GM18951 (cell line): ENCODE measurements around the gene PDE6B.
"Not testable (repeated sequence)": the region's sequence is repeated elsewhere in the genome, so short reads cannot be mapped to it uniquely, and the experiment has no call there.

Experiments used
- POLR2A ChIP-seq: IDR thresholded peaks from 4 replicates; pipeline ENCODE4 v1.6.1; 2011; ENCODE audit warnings: mild to moderate bottlenecking; ENCODE audit not compliant: insufficient read length, insufficient read depth; ENCODE audit errors: extremely low read depth
- in situ Hi-C: fragments of 300-500 bp; cut with MboI; formaldehyde crosslinking; loops from one replicate; pipeline ENCODE4 v1.12.0; 2022; ENCODE audit warnings: low sequenced_read_pairs, mixed read lengths, inconsistent platforms; ENCODE audit not compliant: unreplicated experiment

PDE6B gene

GRCh38 chr4:692771-693554 lies 67.6 kb downstream of the PDE6B start:
- in situ Hi-C loops: no loop called here
- TF ChIP-seq POLR2A: no peak

DNA sequence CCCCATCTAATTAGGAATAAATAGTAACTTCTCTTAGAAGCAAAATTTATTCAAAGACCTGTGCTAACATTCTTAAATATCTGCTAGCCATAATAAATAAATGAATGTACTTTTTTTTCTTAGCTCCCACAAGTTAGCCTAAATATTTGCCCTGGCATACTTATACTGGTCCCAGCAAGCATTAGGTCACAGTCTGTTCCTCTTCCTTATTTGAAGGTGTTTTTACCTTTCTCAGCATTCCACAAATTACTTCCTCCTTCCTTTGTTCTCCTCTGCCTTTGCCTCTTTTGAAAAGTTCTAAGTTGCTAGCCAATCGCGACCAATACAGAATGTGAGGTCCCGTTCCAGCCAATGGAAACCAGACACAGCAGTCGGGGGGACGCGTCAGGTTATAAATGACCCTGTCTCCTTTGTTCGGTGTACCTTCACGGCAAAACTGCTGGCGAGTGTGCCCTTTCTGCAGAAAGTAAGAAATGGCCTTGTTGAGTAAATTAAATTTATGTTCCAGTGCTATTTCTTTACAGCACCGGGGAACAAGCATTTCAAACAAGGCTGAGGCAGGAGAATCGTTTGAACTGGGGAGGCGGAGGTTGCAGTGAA lies 69.1 kb downstream of the PDE6B start:
- in situ Hi-C loops: not testable (repeated sequence)

DNA sequence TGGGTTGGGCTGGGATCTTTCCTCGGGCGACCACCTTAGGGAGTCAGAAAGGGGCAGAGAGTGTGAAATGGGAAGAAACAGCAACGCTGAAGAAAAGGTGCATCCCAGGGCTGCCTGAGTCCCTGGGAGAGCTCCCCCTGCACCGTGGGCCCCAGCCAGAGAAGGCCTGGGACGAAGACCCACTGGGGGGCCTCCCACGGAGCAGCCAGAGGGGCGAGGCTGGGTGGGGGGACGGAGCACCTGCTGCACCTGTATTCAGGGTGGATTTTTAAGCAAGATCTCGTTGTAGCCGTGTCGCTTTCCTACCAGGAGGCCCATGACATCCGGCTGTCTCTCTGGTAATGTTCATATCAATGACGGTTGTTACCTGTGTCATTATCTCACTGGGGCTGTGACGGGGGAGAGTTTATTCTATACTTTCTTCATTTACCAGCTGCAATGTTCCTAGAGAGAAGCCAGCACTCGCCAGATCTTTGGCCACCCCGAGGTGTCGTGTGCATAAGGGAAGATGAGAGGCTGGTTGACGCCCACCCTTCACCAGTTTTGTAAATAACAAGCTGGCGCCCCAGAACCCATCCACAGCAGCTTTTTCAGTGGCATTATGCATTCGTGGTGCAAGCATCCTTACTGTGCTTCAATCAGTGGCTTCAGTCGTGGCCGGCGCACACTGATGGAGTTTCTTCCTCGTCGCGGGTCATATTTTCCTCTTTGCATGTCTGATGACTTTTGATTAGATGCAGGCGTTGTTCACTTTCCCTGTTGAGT lies 74.6 kb downstream of the PDE6B start:
- no peak for TF ChIP-seq POLR2A
- in situ Hi-C loops: no loop called here

- no peak for TF ChIP-seq POLR2A
These were observed 75.4 kb downstream of the PDE6B start for GRCh38 chr4:700587-701264.

GRCh38 chr4:702618-703048 lies 77.3 kb downstream of the PDE6B start:
- no peak for TF ChIP-seq POLR2A
- in situ Hi-C loops: no loop called here

More at GRCh38 chr4:700587-701264, 75.4 kb downstream of the PDE6B start:
- in situ Hi-C loops: no loop called here

DNA sequence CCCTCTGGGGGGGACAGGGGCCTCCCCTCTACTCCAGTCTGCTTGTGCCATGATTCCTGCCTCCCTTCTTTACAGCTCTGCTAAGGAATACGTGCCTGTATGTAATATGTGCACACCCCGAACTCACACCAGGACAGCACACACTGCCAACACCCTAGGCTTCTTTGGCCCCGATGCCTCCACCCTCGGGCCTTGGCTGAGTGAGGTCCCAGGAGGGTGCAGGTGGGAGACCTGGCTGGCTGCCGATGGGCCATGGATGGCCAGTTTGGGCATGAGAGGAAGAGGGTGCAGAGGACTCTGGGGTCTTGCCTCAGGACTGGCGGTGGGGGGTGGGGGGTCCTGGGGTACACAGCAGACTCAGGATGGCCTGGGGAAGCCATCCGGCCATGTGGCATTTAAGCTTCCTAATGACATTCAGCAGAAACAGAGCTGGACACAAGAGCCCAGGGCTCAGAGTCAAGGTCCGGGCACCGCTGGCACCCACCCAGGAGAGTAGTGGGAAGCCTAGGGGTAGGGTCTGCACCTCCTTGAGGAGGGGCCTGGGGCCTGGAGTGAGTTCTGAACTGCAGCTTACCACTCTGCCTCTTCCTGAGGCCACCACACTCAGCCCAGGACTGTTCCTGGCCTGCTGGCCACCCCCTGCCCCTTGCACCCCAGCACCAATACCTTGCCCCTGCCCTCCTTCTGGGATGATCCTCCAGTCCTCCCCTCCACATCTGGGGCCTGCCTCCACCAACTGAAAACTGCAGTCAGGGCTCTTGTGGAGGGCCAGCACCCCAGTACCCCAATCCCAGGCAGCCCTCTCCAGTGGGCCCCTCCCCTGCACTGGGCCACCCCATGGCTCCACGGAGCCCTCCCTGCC lies 78.2 kb downstream of the PDE6B start:
- in situ Hi-C loops: no loop called here
- no peak for TF ChIP-seq POLR2A

GRCh38 chr4:704198-704891 lies 79.0 kb downstream of the PDE6B start:
- no peak for TF ChIP-seq POLR2A
- in situ Hi-C loops: no loop called here

DNA sequence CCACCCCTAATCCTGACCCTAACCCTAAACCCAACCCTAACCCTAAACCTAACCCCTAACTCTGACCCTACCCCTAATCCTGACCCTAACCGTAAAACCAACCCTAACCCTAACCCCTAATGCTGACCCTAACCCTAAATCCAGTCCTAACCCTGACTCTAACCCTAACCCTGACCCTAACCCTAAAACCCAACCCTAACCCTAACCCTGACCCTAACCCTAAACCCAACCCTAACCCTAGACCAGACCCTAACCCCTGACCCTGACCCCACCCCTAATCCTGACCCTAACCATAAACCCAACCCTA lies 79.6 kb downstream of the PDE6B start:
- TF ChIP-seq POLR2A: no peak

GRCh38 chr4:705278-706082 lies 80.1 kb downstream of the PDE6B start, which contains the start of gene PCGF3:
PCGF3 (plus strand) TSS chr4:705832; CDS start chr4:733681, 27,849 bp downstream.
- peak; percentile 75 for TF ChIP-seq POLR2A
- in situ Hi-C loops: no loop called here

More for the DNA sequence above, 79.6 kb downstream of the PDE6B start:
- in situ Hi-C loops: no loop called here

DNA sequence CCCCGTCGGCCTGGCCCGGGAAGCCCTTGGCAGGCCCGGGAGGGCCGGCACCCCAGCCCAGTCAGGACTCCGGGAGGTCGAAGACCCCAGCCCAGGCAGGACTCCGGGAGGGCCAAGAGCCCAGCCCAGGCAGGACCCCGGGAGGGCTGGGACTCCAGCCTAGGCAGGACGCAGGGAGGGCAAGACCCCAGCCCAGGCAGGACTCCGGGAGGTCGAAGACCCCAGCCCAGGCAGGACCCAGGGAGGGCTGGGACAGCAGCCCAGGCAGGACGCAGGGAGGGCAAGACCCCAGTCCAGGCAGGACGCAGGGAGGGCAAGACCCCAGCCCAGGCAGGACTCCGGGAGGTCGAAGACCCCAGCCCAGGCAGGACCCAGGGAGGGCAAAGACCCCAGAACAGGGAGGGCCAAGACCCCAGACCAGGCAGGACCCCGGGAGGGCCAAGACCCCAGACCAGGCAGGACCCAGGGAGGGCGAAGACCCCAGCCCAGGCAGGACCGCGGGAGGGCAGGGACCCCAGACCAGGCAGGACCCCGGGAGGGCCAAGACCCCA lies 80.8 kb downstream of the PDE6B start:
- in situ Hi-C loops: not testable (repeated sequence)

- in situ Hi-C loops: no loop called here
- TF ChIP-seq POLR2A: no peak
These were observed 81.6 kb downstream of the PDE6B start for GRCh38 chr4:706834-707598.
